Psoas muscle (tissue), 8 donors: Measurements from ENCODE around the gene ZNF345. TPM values are rescaled to one million over a fixed set of nuclear protein-coding genes. Genes with fewer than 3 reads are reported as not detected.

ENCODE experiments used
- ATAC-seq, 4 donors: fragments of 200-7000 bp; cut with Tn5 transposase; one replicate each; pipeline ENCODE4 v1.9.1; 2020; ENCODE audit warnings: moderate library complexity in 3 of 4, mild to moderate bottlenecking in 2 of 4
- DNase-seq, 2 donors: peaks; one replicate each; pipeline ENCODE4 v3.0.0-alpha.2; 2020
- H3K27ac ChIP-seq: fragments of 200-600 bp; one replicate; pipeline ENCODE4 v1.8.0; 2022
- H3K27me3 ChIP-seq, 3 donors: fragments of 200-600 bp in 1 of 3; one replicate each; pipeline versions ENCODE4 v1.6.1 to v1.8.0; 2013 to 2022; ENCODE audit warnings: low read length in 2 of 3, mild to moderate bottlenecking in 2 of 3, moderate library complexity in 1 of 3; ENCODE audit not compliant: insufficient read depth in 3 of 3
- H3K36me3 ChIP-seq, 2 donors: fragments of 200-600 bp in 1 of 2; one replicate each; pipeline versions ENCODE4 v1.6.1 to v1.8.0; 2013 to 2022; ENCODE audit warnings: low read depth in 1 of 2, mild to moderate bottlenecking in 1 of 2, moderate library complexity in 1 of 2; ENCODE audit not compliant: insufficient read depth in 1 of 2
- H3K4me1 ChIP-seq: fragments of 200-600 bp; one replicate; pipeline ENCODE4 v1.8.0; 2022
- H3K4me3 ChIP-seq: fragments of 200-600 bp; one replicate; pipeline ENCODE4 v1.8.0; 2022; ENCODE audit warnings: mild to moderate bottlenecking
- H3K9me3 ChIP-seq: fragments of 200-600 bp; one replicate; pipeline ENCODE4 v1.8.0; 2022
- CTCF ChIP-seq: fragments of 200-600 bp; IDR thresholded peaks from one replicate; pipeline ENCODE4 v1.8.0; 2022; ENCODE audit warnings: antibody characterized with exemption
- WGBS, 3 donors: extraction: QIAGEN DNeasy Blood & Tissue Kit; methylation state at CpG; one replicate each; pipeline versions ENCODE4 v1.1.6 to v1.1.7; 2013; 5-methylcytosine and 5-hydroxymethylcytosine counted together
- intact Hi-C, 2 donors: fragments of 100-400 bp; cut with DNase I; formaldehyde crosslinking; loops; one replicate each; pipeline versions ENCODE4 v1.11.0 to v1.14.2; 2022
- polyA plus RNA-seq, 3 donors: library from polyadenylated mRNA; stranded (reverse); fragments of 200-250 nt; gene quantifications; one replicate each; pipeline ENCODE4 v1.2.3, GENCODE V29; 2013
- total RNA-seq, 4 donors: library from RNA; stranded (reverse); fragmentation: NEBNext Ultra II Directional in 2 of 4; extraction: Animal tissue kit (Norgen Biotek cat#: 25700) in 2 of 4; gene quantifications; one replicate each; pipeline versions ENCODE4 v1.2.1 to v1.2.4, GENCODE V29; 2021 to 2023
- donor health status: healthy with polysubstance abuse.
- donor health status: DM: no; HTN: no; CAD: no; lungs with moderate emphysema.
- donor health status: Bipolar disorder and iron deficiency.
- donor health status: healthy.
- donor health status: DM: yes; HTN: yes; CAD: no.
- donor health status: DM: no; HTN: no; CAD: no.
- donor health status: DM: no; HTN: no; CAD: no.
- donor health status: DM: yes; HTN: yes; CAD: no.

The ZNF345 gene
- total and polyA plus RNA-seq, 7 donors, result 0.42 to 2.3 (median 1.4) TPM

- no peak overlapping the region for H3K4me3 ChIP-seq
- H3K9me3 ChIP-seq, result peaks cover 96% of the 10 kb centered on the region
Measured at GRCh38 chr19:36821758-36822157, 28.9 kb upstream of the ZNF345 start.

GRCh38 chr19:36833430-36833829 lies 17.2 kb upstream of the ZNF345 start:
- DNase-seq (no peak), ATAC-seq (no peak)
- H3K27me3 ChIP-seq, result no peaks in the 10 kb centered on the region
- H3K27ac ChIP-seq, result no peak overlapping the region
- H3K9me3 ChIP-seq, result peaks cover 84% of the 10 kb centered on the region
- peaks cover 0 to 10% of the 10 kb centered on the region in 2 donors for H3K36me3 ChIP-seq
- H3K4me1 ChIP-seq, result no peaks in the 10 kb centered on the region
- TF ChIP-seq CTCF, result no peak
- intact Hi-C loops, result no loop called here
- WGBS, 3 donors, result 97 to 100% (median 99%) methylated on average over 2 of the region's 2 CpGs
- no peak overlapping the region for H3K4me3 ChIP-seq

More at GRCh38 chr19:36821758-36822157, 28.9 kb upstream of the ZNF345 start:
- peaks cover 33 to 73% of the 10 kb centered on the region in 2 donors for H3K36me3 ChIP-seq
- intact Hi-C loops, result no loop called here
- DNase-seq (no peak), ATAC-seq (no peak)
- 97 to 98% (median 98%) methylated on average over 5 of the region's 5 CpGs for WGBS, 3 donors
- H3K27ac ChIP-seq, result no peak overlapping the region
- no peak for TF ChIP-seq CTCF
- no peaks in the 10 kb centered on the region for H3K4me1 ChIP-seq
- H3K27me3 ChIP-seq, result no peaks in the 10 kb centered on the region

GRCh38 chr19:36837176-36837905 lies 13.3 kb upstream of the ZNF345 start:
- 20 to 31% (median 25%) methylated on average over 8 of the region's 8 CpGs for WGBS, 3 donors
- intact Hi-C loops, result loop anchor here in 1 of 2 donors (5.0 kb wide), 2 partner anchors 40 to 80 kb away; partner anchors contain the start of genes ZNF568 and ZNF829

GRCh38 chr19:36837906-36838783 lies 12.5 kb upstream of the ZNF345 start, which contains the start of gene ZNF790:
ZNF790 (minus strand) TSS chr19:36838387; CDS start chr19:36825619, 12,768 bp downstream.
- peak; percentile 88 to 93 for DNase-seq
- intact Hi-C loops, result loop anchor here in 1 of 2 donors (1.0 to 5.0 kb wide), 3 partner anchors 12 to 79 kb away; partner anchors contain the start of genes ZNF345, ZNF568 and ZNF829
- H3K36me3 ChIP-seq, result peaks cover 8 to 25% of the 10 kb centered on the region in 2 donors
- no peaks in the 10 kb centered on the region for H3K4me1 ChIP-seq
- H3K4me3 ChIP-seq, result peak within 1 kb of the TSS; percentile 94
- H3K27me3 ChIP-seq, result no peaks in the 10 kb centered on the region
- peak; percentile 99 to 100 (median 100) for ATAC-seq
- no peak for TF ChIP-seq CTCF
- peaks cover 59% of the 10 kb centered on the region for H3K9me3 ChIP-seq
- 0 to 1% (median 0%) methylated on average over 56 of the region's 56 CpGs for WGBS, 3 donors
- peak within 1 kb of the TSS; percentile 86 for H3K27ac ChIP-seq

More at GRCh38 chr19:36837176-36837905, 13.3 kb upstream of the ZNF345 start:
- peak overlapping the region; percentile 86 for H3K27ac ChIP-seq
- peaks cover 8 to 25% of the 10 kb centered on the region in 2 donors for H3K36me3 ChIP-seq
- no peaks in the 10 kb centered on the region for H3K4me1 ChIP-seq
- TF ChIP-seq CTCF, result no peak
- H3K27me3 ChIP-seq, result no peaks in the 10 kb centered on the region
- DNase-seq (no peak), ATAC-seq (peak in 3 of 4 donors; percentile 1 to 6 (median 4))
- H3K4me3 ChIP-seq, result peak overlapping the region; percentile 94
- peaks cover 61% of the 10 kb centered on the region for H3K9me3 ChIP-seq
